Stimulated activated CD8-positive, alpha-beta memory T cell treated with anti-CD3 and anti-CD28 coated beads, Interleukin-7, amount 100 ng/mL, for 4 hours (primary cell): ENCODE measurements around the gene CTXND1.
A peak's percentile ranks its signal among the peaks of the same experiment; 100 is the strongest.

Source experiments
- DNase-seq, 2 donors: peaks; one replicate each; pipeline ENCODE4 v3.0.0-alpha.2; 2020; ENCODE audit warnings: low read depth in 2 of 2

The CTXND1 gene

DNA sequence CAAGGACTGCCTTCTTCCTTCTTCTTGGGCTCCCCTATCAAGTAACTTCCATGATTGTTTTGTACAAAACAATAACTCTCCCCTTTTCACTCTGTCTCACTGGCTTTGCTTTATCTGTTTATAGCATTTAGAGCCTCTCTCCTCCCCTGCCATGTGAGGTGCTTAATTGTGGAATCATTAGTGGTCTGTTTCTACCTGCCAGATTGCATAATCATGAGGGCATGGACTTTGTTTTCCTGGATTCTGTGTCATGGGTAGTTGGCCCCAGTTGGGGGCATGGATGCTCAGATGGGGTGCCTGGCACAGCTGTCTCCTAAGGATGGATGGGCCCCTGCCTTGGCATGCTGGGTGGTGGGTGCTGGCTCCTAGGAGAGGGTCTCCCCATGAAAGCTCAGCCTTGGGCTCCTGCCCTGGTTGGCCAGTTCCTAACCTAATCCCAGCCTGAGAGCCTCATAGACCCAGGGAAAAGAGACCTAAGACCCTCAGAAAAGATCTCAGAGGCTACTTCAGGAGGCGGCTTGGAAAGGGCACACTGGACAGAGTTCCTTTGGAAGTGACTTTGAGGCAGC is 8.0 kb upstream of the CTXND1 start:
- DNase-seq = no peak

DNA sequence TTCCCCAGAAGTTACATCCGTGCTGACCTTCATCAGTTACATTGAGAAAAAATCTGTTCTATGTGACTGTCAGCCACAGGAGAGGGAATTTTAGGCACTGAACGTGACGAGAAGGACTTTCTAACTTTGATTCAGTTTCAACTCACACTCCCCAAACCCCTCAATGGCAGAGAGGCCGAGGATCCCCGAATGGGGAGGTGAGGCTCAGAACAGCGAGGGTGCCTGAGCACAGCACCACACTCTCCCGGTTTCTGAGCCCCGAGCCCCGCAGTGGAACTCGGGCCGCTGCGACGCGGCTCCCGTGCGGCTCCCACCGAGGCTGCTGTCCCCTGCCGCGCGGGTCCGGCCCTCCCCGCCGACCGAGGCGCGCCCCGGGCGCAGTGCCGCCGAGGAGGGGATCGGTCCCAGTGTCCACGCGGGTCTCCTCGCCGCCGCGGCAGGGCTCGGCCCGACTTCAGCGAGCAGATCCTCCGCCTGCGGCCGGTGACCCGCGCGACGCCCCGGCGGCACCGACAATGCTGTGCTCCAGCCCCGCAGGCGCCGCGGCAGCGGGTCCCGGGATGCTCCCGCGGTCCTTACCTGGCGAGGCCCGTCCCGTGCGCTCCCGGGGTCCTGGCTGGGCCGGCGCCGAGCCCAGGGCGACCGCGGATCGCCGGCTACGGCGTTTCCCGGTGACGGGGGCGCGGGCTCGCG is 439 bp downstream of the CTXND1 start:
- DNase-seq = no peak

DNA sequence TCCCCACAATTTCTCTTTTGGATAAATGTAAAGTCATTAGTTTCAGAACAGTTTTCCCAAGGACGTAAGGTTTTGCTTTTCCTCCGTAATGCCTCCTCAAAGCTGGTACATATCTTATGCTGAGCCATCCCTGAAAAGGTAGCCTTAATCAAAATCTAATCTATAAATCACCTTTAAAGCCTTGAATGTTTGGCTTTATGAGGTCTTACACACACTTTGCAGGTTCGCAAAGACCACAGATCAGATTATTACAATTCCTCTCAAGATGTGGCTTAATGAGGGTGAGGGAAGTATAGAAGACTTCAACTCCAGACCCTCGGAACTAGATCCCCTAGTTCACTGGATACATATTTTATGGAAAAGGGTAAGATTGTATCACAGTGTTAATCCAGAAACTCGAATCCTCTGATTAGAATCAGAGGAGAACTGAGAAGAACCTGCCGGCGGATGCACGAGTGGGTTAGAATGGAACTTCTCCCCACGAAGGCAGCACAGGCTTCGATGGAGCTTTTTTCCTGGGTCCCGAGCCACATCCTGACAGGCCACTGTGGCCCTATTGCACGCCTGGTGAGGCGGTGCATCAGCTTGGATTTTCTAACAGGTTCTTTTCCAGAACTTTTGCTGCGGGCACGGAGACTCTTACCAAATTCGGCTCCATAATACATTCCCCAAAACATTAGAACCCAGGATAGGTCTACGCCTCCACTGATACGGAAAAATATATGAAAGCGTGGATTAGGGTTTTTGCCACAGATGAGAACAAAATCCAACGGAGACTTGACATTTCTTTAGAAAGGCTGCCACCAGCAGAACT is 1.2 kb downstream of the CTXND1 start:
- DNase-seq = no peak

DNA sequence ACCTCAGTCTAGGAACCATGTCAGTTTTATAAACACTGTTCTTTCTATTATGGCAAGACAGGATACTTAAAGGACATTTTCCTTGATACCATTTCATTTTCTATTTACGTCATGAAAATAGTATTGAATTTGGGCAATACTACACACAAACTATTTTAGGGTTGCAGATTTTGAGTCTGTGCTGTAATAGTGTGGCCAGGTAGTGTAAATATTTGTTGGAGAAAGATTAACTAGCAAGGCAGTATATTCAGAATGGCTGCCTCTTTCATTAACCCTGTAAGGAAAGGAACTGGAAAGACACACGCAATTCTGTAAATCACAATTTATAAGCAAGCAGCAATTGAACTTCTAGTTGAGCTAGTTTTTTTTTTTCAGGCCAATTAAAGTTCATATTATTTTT is 2.0 kb downstream of the CTXND1 start:
- DNase-seq = no peak

DNA sequence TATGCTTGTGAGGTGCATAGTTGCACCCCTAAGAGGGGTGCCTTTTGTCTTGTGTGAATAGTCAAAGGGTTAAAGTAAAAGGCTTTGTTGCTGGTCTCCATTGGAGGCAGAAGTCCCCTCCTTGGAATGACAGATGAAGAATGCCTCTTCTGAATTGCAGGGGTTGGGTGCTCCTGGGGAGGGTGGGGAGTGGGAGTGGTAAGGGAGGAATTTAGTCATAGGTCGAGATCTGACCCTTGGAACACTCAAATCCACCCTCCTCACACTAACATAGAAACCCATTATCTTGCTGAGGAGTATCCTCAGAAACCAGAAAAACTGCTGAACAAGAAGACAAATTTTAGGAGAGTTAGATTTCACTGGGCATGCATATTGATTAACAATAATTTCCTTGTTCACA is 4.7 kb downstream of the CTXND1 start:
- DNase-seq = no peak

DNA sequence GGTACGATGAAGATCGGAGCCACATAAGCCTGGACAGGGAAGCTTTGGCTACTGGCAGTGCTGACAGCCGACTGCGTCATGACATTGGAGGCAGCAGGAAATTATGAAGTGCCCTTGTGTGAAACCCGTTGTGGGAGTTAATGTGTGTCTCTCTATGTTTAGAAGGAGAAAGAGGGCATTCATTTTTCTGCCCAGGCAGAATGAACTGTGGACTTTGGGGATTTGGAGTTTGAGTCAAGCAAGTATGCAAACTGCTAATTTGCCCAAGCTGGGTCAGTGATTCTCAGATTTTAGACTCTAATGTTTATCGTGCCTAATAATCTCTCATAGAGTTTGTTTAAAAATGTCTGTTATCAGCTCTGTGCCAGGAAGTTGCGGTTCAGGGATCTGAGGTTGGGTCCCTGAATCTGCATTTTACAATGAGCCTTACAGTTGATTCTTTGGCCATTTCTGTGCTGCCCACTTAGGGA is 5.6 kb downstream of the CTXND1 start:
- DNase-seq = no peak

DNA sequence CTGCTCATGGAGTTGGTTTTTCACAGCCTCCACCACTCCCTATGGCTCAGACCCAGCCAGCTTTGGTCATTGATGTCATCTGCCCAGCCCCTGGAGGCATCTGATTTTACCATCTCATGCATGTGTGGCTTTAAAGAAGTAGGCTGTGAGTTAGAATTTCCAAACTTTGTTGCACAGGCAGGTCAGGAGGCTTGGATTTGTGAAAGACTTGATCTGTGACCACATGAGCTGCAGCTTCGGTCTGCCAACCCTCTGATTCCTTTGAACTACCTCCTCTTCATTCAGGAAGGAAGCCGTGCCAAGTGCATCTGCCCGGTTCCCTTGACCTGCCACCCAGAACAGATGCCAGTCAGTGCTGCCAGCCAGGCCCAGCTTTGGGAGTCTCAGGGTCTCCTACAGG is 9.2 kb downstream of the CTXND1 start:
- no peak for DNase-seq

DNA sequence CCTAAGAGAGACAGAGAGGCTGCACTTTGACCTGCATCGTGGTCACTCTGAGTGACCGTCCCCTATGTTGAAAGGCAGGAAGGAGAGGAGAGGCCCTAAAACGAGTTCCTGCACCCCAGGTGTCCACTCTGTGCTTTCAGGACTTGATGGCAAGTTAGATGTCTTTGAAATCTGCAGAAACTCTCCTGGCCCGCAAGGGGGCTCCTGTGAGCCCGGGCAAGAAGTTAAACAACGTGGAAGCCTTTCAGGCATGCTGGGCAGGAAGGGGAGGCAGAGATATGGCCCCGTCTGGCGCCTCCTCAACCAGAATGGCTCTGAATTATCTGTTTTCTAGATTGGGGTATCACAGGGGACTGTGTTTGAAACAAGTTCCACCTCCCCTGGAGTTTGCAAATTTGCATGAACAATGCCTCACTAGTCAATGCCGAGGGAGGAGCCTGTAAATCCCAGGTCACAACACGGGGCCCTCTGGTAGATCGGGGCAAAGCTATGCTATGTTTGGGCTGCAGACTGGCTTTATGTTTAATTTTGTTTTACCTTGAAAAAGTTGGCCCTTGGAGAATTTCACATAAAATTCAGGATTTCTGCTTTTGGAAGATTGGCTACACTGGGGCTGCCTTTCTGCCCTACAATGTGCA is 9.8 kb downstream of the CTXND1 start:
- DNase-seq = no peak

DNA sequence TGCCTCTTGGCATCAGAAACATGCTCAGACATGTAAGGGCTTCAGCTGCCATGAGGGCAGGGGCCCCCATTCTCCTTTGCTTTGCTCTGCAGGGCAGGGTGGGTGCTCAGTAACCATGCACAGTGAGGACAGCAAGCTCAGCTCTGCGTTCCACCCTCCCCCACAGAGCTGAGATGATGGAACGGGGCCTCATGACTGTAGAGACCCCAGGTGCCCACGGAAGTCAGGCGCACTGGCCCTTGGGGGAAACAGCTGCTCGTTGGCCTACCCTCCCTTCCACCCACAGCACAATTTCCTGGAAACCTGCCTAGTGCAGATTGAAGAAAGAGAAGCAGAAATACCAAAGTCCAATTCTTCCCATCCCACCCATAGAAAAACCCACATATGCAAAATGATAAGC is 10.5 kb downstream of the CTXND1 start:
- no peak for DNase-seq

DNA sequence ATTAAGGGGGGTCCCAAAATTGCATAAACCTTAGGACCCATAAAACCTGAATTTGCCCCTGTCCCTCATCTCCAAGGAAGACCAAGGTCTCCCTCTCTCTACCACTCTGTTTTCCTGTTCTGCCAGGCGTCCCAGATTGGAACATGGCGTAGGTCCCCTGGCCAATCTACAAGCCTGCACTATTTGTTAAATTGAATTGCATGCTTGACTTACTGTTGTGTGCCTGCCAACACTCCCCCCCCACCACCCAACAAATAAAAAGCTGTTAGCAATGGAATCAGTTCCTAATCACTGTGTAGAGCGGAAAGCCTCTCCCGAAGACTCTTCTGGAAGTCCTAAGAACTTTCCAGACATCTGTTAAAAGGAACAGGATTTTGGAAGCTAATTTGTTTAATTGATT is 11.7 kb downstream of the CTXND1 start:
- no peak for DNase-seq

DNA sequence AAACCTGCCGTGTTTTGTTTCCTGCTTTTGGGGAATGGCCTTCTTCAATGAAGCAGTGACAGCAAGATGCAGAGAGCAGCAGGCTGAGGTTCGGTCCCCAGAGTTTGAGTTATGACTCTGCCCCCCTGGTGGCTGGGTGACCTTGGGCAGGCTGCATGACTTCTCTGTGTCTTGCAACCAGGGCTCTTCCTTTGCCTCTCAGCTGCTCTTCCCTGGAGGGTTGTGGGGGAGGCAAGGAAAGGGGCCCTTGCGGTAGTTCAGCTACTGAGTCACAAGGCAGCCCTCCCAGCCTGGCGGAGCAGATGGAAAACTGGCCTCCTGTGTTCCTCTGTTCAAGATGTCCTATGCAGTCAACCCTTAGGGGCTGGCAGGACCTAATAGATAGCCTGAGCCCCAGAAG is 17.1 kb downstream of the CTXND1 start:
- peak in 1 of 2 donors; percentile 8 for DNase-seq

DNA sequence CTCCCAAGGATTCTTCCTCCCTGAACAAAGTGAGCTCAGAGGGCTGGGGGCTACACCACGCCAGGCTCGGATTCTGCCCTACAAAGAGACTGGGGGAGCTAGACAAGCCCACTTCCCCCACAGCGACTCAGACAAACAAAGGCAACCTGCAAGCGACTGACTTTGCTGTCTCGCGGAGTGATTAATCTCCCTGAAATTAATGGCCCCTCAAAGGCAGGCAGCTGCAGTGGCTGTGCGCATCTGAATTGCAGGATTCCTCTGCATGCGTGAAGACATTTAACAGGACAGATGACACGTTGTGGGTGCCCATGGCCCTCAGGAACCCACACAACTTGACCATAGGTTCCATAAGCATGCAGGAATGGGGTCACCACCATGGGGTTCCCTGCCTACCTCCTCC is 18.4 kb downstream of the CTXND1 start:
- DNase-seq = no peak

DNA sequence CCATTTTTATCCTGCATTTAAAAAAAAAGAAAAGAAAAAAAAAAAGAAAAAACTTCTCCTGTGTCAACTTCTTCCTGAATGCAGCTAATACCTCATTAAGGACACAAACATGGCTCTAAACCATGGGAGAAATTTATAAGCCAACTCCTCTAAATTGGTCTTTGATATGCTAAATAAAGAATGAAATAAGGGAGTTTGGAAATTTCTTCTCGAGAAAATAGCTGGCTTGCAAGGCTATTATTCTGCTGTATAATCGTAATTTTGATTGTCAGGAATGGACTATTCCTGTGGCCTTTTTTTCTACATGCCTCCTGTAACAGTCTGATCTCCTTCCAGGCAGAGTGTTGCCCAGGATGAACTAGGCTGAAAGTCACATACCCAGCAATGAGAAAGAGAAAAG is 20.6 kb downstream of the CTXND1 start:
- DNase-seq = no peak

DNA sequence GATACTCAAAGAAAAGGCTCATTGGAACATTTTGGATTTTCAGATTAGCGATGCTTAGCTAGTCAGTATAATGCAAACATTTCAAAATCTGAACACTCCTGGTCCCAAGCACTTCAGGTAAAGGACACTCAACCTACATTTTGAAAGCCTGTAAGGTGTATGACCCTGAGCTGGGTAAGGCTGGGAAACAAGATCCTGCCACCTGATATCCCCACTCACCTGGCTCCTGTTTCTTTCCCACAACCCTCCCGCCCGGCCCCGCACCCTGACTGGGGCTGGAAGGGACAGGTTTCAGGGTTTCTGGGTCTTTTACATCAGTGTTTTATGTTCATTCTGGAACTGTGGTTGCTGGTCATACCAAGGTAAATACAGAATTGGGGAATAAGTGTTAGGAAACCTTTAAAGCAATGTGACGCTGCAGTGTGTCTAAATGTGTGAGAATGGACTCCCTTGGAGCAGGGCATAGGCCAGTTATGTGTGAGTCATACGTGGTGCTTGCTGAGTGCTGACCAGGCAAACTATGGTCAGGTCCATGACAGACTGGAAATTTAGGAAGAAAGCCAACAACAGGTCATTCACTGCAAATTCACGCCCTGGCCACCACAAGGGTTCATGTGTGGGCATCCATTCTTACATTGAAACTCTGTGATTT is 22.9 kb downstream of the CTXND1 start:
- DNase-seq = no peak

DNA sequence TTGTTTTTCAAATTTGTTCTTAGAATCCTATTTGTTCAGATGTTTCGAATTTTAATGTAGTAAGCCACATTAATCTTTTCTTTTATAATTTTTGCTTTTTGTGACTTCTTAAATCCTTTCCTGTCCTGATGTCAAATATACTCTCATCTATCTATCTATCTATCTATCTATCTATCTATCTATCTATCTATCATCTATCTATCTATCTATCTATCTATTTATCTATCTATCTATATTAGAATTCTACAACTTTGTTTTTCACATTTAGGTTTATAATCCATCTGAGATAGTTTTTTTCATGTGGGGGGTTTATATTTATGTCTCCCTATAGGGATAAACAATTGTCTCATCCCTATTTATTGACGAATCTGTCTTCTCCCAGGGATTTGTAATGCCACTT is 32.1 kb downstream of the CTXND1 start:
- DNase-seq = no peak

DNA sequence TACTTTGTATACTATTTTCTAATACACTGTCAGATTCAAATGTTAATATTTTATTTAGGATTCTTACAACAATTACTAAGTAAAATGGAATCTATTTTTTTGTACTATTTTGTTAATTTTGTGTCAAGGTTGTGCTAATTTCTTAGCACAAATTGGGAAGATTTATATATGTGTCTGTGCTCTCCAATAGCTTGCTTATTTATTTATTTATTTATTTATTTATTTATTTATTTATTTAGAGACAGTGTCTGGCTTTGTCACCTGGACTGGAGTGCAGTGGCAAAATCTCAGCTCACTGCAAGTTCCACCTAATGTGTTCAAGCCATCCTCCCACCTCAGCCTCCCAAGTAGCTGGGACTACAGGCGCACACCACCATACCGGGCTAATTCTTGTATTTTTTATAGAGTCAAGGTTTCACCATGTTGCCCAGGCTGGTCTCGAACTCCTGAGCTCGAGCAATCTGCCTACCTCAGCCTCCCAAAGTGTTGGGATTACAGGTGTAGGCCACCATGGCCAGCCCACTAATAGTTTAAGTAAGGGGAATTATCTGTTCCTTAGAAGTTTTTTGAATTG is 34.6 kb downstream of the CTXND1 start:
- DNase-seq = no peak

DNA sequence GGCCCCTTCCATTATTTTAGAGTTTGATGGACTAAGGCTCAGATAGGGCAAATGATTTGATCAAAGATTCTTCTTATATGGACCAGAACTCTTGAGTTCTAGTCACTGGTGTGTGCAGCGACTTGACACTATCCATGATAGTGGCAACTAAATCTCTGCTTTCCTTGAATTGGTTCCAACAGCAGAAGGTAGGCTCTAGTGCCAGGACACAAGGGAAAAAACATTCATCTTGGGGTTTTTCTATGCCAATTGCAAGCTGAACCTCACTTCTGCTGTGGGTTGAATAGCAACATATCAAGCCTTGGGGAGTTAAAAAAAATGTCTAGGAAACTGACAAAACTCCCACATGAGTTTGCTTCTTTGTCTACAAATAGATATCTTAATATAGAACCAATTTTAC is 35.1 kb downstream of the CTXND1 start:
- DNase-seq = no peak

DNA sequence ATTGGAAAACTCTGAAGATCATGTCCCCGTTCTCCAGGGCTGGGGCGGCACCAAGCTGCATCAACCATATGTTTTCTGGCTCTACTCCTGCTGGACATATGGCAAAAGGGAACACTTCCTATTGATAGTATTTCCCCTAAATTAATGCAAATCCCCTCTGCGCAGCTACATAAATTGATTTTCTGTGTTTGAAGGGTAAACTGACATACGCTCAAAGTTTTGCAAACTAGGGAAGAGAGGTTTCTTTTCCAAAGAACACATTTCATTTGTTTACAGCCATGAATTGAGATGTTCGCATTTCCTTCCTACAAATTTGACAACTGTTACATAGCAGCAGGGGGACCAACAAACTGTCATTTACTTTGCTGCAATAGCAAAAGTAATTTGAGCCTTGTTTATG is 35.9 kb downstream of the CTXND1 start:
- DNase-seq = no peak

DNA sequence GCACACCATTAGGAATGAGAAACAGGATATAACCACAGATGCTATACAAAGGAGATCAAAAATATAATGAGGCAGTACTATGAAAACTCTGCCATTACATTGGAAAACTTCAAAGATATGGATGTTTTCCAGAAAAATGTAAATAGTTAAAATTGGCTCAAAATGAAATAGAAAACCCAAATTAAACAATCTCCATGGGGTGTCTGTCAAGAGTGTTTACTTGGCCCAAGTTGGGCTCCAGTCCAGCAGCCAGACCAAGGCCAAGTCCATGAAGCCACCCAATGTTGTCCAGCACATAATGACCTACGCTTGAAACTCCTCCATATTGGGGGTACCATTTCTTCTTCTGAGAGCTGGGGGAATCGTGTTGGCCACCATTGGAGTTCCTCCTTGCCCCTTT is 37.1 kb downstream of the CTXND1 start:
- DNase-seq = no peak

DNA sequence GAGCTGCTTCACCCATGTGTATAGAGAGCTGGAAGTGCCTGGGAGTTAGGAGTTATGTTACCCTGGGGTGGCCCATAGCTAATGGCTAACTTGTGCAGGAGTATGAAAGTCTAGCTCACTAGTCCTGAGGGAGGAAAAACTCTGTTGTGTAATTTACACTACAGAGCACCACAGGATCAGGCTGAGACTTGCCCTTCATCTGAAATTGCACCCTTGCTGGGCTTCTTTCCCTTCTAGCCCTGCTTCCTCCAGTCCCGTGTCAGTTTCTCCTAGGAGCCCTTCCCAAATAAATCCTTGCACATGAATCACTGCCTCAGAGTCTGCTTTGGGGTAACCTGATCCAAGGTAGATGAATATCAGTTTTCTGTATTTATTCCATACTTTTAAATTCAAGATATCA is 40.0 kb downstream of the CTXND1 start:
- DNase-seq = no peak
